Lower leg skin (tissue), 3 donors: ENCODE results near the gene VAMP8.

Experiments
- CTCF ChIP-seq, 3 donors: fragments of 450-650 bp; IDR thresholded peaks; one replicate each; pipeline ENCODE4 v1.5.1; 2016; ENCODE audit warnings: antibody characterized with exemption in 3 of 3, mild to moderate bottlenecking in 3 of 3, moderate library complexity in 2 of 3
- POLR2A ChIP-seq, 2 donors: fragments of 450-650 bp; IDR thresholded peaks; one replicate each; pipeline ENCODE4 v1.6.1; 2016 to 2017; ENCODE audit warnings: antibody characterized with exemption in 2 of 2, mild to moderate bottlenecking in 1 of 2, moderate library complexity in 1 of 2

- TF ChIP-seq CTCF (IDR thresholded peaks at IDR 0.05): no peak
- TF ChIP-seq POLR2A (IDR thresholded peaks at IDR 0.05): no peak
These were observed 38.0 kb downstream of the VAMP8 start for GRCh38 chr2:85615413-85615728.
